GM19468 (cell line): Measurements from ENCODE around the gene IRF2BPL.

ENCODE experiments used
- ATAC-seq: cut with Tn5 transposase; IDR thresholded peaks from one replicate; pipeline ENCODE4 v1.9.1; 2021; ENCODE audit warnings: mild to moderate bottlenecking, moderate library complexity, moderate number of reproducible peaks; ENCODE audit not compliant: unreplicated experiment; ENCODE audit errors: extremely low read depth

The IRF2BPL gene

GRCh38 chr14:77018785-77019184 is 9.7 kb downstream of the IRF2BPL start:
- ATAC-seq = no peak

DNA sequence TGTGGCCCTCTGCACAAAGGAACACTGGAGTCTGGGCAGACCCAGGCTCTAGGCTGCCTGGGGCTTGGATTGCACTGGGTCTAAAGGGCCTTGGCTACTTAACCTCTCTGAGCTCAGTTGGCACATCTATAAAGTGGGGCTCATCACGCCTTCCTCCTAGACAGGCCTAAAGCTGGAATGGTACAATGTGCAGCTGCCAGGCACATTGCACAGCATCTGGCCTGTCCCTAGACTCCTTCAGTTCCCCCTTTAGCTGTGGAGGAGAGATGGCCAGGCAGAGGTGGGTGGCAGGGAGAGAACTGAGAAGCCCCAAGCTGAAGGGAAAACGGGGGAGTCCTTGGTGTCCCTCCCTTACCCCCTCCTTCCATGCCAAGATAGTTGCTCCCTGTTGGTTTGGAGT is 10.8 kb downstream of the IRF2BPL start:
- ATAC-seq = no peak

DNA sequence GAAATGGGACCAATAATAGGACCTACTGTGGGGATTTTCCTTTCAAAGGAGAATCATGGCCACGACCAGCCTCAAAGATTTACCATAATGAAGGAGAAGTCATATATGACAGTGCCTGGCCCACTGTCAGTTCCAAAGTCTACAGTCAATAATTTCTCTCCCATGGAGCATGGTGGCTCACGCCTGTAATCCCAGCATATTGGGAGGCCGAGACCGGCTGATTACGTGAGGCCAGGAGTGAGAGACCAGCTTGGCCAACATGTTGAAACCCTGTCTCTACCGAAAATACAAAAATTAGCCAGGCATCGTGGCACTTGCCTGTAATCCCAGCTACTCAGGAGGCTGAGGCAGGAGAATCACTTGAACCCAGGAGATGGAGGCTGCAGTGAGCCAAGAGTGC is 13.8 kb downstream of the IRF2BPL start:
- no peak for ATAC-seq

DNA sequence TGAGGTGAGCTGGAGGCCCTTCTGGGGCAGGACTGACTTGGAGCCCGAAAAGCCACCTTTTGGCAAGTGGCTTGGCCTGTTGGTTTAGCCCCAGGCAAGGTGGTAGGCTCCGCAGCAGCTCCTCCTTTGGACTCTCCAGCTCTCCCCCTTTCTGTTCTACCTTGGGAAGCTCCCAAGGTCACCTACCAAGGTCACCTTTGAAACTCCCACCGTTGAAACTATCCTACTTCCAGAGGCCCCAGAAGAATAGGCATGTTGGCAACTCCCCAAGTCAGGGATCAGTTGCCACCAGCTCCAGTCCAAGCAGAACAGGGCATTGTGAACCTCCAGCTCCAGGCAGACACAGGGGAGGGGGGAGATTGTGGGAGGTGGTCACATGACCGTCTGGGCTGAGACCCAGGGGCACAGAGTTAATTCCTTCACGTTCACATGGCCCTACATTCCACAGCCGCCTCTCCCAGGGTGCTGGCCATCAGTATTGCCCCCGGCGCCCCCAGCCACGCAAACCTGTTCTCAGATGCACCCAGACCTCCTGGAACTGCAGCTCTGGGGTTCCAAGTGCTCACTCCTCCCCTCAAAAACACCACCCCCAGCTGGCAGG is 14.4 kb downstream of the IRF2BPL start:
- no peak for ATAC-seq

GRCh38 chr14:77012193-77012765 is 16.2 kb downstream of the IRF2BPL start:
- ATAC-seq = no peak

DNA sequence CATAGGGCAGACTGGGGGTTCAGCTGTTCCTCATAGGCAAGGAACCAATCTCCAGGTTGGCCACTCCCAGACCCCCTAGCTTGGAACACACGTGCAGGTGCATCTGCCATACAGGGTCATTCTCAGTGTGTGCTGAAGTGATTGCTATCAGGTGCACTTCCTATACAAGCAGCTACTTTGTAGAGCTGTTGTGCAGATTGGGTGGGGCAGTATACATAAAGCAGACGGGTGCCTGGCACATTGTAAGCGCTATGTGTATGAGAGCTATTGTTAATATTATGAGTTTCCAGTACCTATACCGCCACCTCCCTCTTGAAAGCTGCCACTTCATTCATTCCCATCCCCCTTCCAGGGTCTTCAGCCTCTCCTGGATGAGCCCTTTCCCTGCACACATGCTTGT is 17.3 kb downstream of the IRF2BPL start:
- ATAC-seq = no peak

- no peak for ATAC-seq
Measured at GRCh38 chr14:77009014-77009413, 19.5 kb downstream of the IRF2BPL start.

- ATAC-seq = no peak
Measured at GRCh38 chr14:77008541-77008940, 20.0 kb downstream of the IRF2BPL start.

DNA sequence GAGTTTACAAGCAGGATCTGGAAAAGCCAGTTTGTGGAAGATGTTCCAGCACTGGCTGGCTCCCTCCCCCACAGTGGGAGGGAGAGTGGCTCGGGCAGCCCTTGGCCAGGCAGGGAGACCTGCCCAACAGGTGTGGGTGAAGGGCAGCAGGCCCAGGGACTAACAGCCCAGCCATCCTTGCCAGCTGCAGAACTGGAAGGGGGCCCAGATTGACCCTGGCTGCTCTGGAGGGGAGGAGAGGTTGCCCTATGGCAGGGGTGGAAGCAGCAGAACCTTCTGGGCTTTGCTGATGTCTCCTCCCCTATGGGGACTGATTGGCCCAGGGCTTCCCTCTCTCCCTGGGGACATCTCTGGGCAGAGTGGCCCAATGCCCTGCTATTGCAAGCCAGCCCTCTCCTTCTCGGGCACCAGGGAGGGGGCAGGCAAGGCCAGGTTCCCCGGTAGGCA is 20.5 kb downstream of the IRF2BPL start:
- no peak for ATAC-seq

- no peak for ATAC-seq
Measured at GRCh38 chr14:77007183-77007974, 21.1 kb downstream of the IRF2BPL start.

- no peak for ATAC-seq
Measured at GRCh38 chr14:77006132-77006531, 22.4 kb downstream of the IRF2BPL start.

DNA sequence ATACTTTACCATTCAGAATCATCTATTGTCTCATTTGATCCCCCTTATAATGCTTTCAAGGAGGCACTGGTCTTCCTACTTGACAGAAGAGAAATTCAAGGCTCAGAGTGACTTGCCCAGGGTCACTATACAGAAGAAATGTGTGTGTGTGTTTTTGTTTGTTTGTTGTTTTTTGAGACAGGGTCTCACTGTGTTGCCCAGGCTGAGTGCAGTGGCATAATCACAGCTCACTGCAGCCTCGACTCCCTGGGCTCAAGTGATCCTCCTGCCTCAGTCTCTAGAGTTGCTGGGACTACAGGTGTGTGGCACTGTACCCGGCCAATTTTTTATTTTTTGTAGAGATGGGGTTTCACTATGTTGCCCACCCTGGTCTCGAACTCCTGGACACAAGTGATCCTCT is 22.9 kb downstream of the IRF2BPL start:
- no peak for ATAC-seq

DNA sequence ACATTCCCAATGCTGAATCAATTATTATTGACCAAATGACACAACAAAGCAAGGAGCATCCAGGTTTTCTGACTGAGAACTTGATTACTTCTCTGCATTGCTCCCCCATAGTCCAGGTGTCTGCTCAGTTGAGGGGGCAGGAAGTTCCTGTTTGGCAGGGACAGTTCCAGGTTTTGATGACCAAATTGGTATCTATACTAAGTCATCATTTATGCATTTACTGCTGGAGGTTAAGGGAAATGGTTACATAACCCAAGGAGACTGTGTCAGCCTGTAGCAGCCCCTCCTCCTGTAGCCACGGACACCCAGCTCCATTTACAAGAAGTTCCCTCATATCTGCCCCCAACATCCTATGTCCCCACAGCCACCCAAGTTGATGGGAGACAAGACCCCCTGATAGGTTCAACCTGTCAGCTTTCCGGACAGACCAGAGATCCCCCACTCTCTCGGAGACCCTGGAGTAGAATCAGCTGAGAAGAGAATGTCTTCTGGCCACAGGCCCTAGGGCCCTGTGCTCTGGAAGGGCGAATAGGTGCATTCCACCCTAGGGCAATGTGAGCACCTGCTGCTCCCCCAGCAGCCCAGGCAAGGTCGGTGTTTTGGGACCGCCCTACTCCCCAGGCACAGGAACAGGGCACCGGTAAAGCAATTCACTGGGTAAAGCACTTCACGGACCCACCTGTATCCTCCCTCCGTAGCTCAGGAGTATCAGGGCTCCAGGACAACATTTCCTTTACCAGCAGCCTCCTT is 23.6 kb downstream of the IRF2BPL start:
- ATAC-seq = no peak

- ATAC-seq = no peak
Measured at GRCh38 chr14:77003960-77004710, 24.4 kb downstream of the IRF2BPL start.

- no peak for ATAC-seq
Measured at GRCh38 chr14:77002889-77003288, 25.6 kb downstream of the IRF2BPL start.

DNA sequence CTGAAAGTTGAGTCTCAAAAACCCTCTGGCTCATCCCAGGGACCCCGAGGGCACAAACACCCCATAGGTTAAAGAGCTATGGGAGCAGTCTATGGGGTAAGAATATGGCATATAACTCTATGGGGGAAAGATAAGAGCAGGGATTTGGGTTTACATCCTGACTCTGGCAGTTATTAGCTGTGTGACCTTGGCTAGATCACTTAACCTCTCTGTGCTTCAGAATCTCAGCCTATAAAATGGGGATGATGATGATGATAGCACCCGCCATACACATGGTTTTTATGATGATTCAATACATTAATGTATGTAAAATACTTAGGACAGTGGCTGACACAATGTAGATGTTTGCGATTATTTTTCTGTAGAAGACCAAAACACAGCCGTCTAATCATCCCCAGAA is 26.2 kb downstream of the IRF2BPL start:
- no peak for ATAC-seq

GRCh38 chr14:77000340-77001270 is 27.9 kb downstream of the IRF2BPL start:
- ATAC-seq = no peak

DNA sequence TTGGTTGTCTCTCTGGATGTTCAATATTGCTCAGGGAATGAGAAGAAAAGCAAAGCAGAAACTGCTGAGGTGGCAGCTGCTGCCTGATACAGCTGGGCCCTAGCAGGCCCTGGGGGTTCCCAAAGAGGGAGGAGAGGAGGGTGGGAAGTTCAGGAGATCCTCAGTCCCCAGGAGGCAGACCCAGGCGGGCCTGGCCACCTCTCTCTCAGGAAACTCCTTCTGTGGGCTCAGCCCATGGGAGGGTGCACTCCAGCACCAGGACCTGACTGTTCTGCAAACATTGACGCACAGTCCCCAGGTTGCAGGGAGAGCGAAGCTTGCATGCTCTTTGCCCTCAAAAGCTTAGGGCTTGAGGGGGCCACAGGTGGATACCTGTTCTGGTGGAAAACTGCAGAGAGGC is 29.6 kb downstream of the IRF2BPL start:
- ATAC-seq = no peak
